Hepatocyte (in vitro differentiated cells): ENCODE measurements around the gene LAMA4.

ENCODE experiments used
- EZH2phosphoT487 ChIP-seq: fragments of 200-600 bp; sonication (generic); IDR thresholded peaks from one replicate; pipeline ENCODE4 v1.6.1; 2018; ENCODE audit warnings: antibody characterized with exemption, mild to moderate bottlenecking, low read depth, moderate library complexity; ENCODE audit not compliant: unreplicated experiment, severe bottlenecking
- TF ChIP-seq, protein P1 (sequence below): fragments of 200-600 bp; sonication (generic); IDR thresholded peaks from 2 replicates; pipeline ENCODE4 v1.5.1; 2016; ENCODE audit warnings: antibody characterized with exemption, mild to moderate bottlenecking; ENCODE audit not compliant: poor library complexity

- TF ChIP-seq, protein P1, sequence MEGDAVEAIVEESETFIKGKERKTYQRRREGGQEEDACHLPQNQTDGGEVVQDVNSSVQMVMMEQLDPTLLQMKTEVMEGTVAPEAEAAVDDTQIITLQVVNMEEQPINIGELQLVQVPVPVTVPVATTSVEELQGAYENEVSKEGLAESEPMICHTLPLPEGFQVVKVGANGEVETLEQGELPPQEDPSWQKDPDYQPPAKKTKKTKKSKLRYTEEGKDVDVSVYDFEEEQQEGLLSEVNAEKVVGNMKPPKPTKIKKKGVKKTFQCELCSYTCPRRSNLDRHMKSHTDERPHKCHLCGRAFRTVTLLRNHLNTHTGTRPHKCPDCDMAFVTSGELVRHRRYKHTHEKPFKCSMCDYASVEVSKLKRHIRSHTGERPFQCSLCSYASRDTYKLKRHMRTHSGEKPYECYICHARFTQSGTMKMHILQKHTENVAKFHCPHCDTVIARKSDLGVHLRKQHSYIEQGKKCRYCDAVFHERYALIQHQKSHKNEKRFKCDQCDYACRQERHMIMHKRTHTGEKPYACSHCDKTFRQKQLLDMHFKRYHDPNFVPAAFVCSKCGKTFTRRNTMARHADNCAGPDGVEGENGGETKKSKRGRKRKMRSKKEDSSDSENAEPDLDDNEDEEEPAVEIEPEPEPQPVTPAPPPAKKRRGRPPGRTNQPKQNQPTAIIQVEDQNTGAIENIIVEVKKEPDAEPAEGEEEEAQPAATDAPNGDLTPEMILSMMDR, result no peak
- TF ChIP-seq EZH2phosphoT487, result no peak
Observed at GRCh38 chr6:112065426-112065986, 188.9 kb downstream of the LAMA4 start.
